Body of pancreas (tissue), 4 donors: Measurements from ENCODE around the gene RAB43. TPM values are rescaled to one million over a fixed set of nuclear protein-coding genes. Genes with fewer than 3 reads are reported as not detected.

ENCODE experiments used
- ATAC-seq: fragments of 150-250 bp; one replicate; pipeline ENCODE4 v1.9.1; 2016
- DNase-seq, 4 donors: peaks; one replicate each; pipeline ENCODE4 v3.0.0-alpha.2; 2019
- H3K27ac ChIP-seq, 4 donors: fragments of 200-600 bp; sonication (generic); 1 replicate in 3 of 4; 2 replicates in 1 of 4; pipeline versions ENCODE4 v1.5.1 to v1.6.1; 2016 to 2019; ENCODE audit warnings: mild to moderate bottlenecking in 1 of 4, mixed read lengths in 1 of 4, moderate library complexity in 1 of 4
- H3K27me3 ChIP-seq, 2 donors: fragments of 200-600 bp; sonication (generic); one replicate each; pipeline ENCODE4 v1.6.0; 2016; ENCODE audit warnings: mild to moderate bottlenecking in 1 of 2
- H3K36me3 ChIP-seq, 2 donors: fragments of 200-600 bp; sonication (generic); replicated peaks in 1 of 2; 2 replicates each; pipeline ENCODE4 v1.5.1; 2016; ENCODE audit warnings: low read depth in 2 of 2; ENCODE audit not compliant: insufficient read depth in 1 of 2
- H3K4me1 ChIP-seq: fragments of 200-600 bp; sonication (generic); one replicate; pipeline ENCODE4 v1.6.0; 2016
- H3K4me3 ChIP-seq, 2 donors: fragments of 200-600 bp; sonication (generic); 1 replicate in 1 of 2; 2 replicates in 1 of 2; pipeline ENCODE4 v1.5.1; 2016 to 2019
- H3K9me3 ChIP-seq, 3 donors: fragments of 200-600 bp; sonication (generic); 1 replicate in 2 of 3; 2 replicates in 1 of 3; pipeline ENCODE4 v1.5.1; 2016
- POLR2A ChIP-seq, 3 donors: fragments of 450-650 bp; IDR thresholded peaks; one replicate each; pipeline ENCODE4 v1.6.1; 2016; ENCODE audit warnings: antibody characterized with exemption in 3 of 3, mild to moderate bottlenecking in 2 of 3
- WGBS, 2 donors: methylation state at CpG; one replicate each; pipeline ENCODE4 v1.1.5; 2017; 5-methylcytosine and 5-hydroxymethylcytosine counted together
- intact Hi-C: fragments of 100-400 bp; cut with DNase I; formaldehyde crosslinking; loops from one replicate; pipeline ENCODE4 v1.15.1; 2023
- total RNA-seq, 2 donors: library from RNA; depleted of rRNA; stranded (reverse); fragments of >200 nt; gene quantifications; one replicate each; pipeline ENCODE4 v1.1.0, GENCODE V29; 2016
- TF ChIP-seq, protein P1 (sequence below), 7 experiments: fragments of 450-650 bp in 4 of 7; fragments of 200-600 bp in 3 of 7; sonication (generic) in 3 of 7; IDR thresholded peaks; one replicate each; pipeline ENCODE4 v1.5.1; 2016 to 2019; ENCODE audit warnings: antibody characterized with exemption in 7 of 7

The RAB43 gene
- total RNA-seq, 2 donors from 2014 or later = 6.6 to 10.1 TPM

GRCh38 chr3:129120254-129121004 is 1.2 kb downstream of the RAB43 start:
- intact Hi-C loops = no loop called here
- Histone ChIP-seq H3K4me3 (peak overlapping the region; percentile 34 to 51), H3K9me3 (no peaks in the 10 kb centered on the region), H3K27ac (peak overlapping the region; percentile 87 to 96 (median 94)), H3K27me3 (no peaks in the 10 kb centered on the region), H3K36me3 (no peaks in the 10 kb centered on the region), H3K4me1 (peaks cover 63% of the 10 kb centered on the region)
- ATAC-seq (peak; percentile 63), DNase-seq (peak; percentile 87 to 95 (median 90))
- TF ChIP-seq, protein P1, sequence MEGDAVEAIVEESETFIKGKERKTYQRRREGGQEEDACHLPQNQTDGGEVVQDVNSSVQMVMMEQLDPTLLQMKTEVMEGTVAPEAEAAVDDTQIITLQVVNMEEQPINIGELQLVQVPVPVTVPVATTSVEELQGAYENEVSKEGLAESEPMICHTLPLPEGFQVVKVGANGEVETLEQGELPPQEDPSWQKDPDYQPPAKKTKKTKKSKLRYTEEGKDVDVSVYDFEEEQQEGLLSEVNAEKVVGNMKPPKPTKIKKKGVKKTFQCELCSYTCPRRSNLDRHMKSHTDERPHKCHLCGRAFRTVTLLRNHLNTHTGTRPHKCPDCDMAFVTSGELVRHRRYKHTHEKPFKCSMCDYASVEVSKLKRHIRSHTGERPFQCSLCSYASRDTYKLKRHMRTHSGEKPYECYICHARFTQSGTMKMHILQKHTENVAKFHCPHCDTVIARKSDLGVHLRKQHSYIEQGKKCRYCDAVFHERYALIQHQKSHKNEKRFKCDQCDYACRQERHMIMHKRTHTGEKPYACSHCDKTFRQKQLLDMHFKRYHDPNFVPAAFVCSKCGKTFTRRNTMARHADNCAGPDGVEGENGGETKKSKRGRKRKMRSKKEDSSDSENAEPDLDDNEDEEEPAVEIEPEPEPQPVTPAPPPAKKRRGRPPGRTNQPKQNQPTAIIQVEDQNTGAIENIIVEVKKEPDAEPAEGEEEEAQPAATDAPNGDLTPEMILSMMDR (IDR thresholded peaks at IDR 0.05) = peak in 6 of 7 experiments; percentile 17 to 56 (median 45)
- peak; percentile 44 to 95 (median 92) for TF ChIP-seq POLR2A (IDR thresholded peaks at IDR 0.05)
- 0 to 1% methylated on average over 8 to 18 of the region's 18 CpGs for WGBS, 2 donors

DNA sequence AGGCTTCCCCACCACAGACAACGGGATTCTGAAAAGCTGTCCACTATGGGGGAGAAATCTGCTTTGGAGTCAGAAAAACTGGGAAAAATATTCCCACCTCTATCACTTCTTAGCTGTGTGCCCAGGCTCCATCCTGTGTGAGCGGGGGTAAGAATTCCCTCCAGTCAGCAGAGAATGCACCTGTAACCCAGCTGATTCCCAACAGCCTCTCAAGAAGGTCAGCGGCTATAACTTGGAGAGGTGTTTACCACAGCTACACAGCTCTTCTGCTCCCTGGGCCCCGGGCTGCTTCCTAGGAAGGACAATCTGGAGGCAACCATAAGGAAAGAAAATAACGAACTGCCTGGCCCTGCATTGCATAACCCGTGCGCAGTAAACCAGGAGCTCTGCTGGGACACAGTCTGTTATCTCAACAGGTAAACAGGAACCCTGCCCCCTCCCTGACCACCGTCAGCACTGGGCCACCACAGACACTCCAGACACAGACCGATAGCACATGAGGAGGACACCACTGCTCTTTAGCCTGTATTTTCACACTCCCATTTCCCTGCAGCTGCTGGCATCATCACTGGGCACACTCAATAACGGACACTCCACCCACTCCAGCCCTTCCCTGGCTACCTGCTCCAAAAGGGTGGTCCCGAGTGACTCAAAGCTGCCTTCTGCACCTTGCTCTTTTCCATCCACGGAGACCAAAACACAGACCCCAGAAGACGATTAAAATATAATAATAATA is 2.1 kb downstream of the RAB43 start:
- intact Hi-C loops = no loop called here
- H3K4me1 ChIP-seq = peaks cover 63% of the 10 kb centered on the region
- WGBS, 2 donors = 11 to 12% methylated on average over 13 of the region's 13 CpGs
- no peak for ATAC-seq
- H3K27ac ChIP-seq = peak overlapping the region; percentile 76 to 96 (median 94)
- peak overlapping the region in 1 of 2 donors; percentile 6 for H3K4me3 ChIP-seq
- no peaks in the 10 kb centered on the region for H3K36me3 ChIP-seq
- DNase-seq = peak; percentile 53 to 76 (median 65)
- TF ChIP-seq, protein P1 (IDR thresholded peaks at IDR 0.05) = no peak
- TF ChIP-seq POLR2A (IDR thresholded peaks at IDR 0.05) = peak in 2 of 3 donors; percentile 44 to 45
- no peaks in the 10 kb centered on the region for H3K27me3 ChIP-seq
- H3K9me3 ChIP-seq = no peaks in the 10 kb centered on the region

- Histone ChIP-seq H3K27ac (peak overlapping the region in 3 of 4 donors; percentile 94 to 96 (median 95)), H3K4me3 (no peak overlapping the region), H3K9me3 (no peaks in the 10 kb centered on the region), H3K4me1 (peaks cover 62% of the 10 kb centered on the region), H3K36me3 (no peaks in the 10 kb centered on the region), H3K27me3 (no peaks in the 10 kb centered on the region)
- no peak for DNase-seq
- 70 to 74% methylated on average over 5 of the region's 5 CpGs for WGBS, 2 donors
- TF ChIP-seq, protein P1 (IDR thresholded peaks at IDR 0.05) = no peak
- no peak for TF ChIP-seq POLR2A (IDR thresholded peaks at IDR 0.05)
- intact Hi-C loops = no loop called here
- ATAC-seq = no peak
Measured at GRCh38 chr3:129118745-129119144, 2.9 kb downstream of the RAB43 start.

- no peaks in the 10 kb centered on the region for H3K9me3 ChIP-seq
- no peak overlapping the region for H3K4me3 ChIP-seq
- ATAC-seq (no peak), DNase-seq (no peak)
- H3K36me3 ChIP-seq = no peaks in the 10 kb centered on the region
- H3K4me1 ChIP-seq = peaks cover 46% of the 10 kb centered on the region
- TF ChIP-seq POLR2A (IDR thresholded peaks at IDR 0.05) = no peak
- TF ChIP-seq, protein P1 (IDR thresholded peaks at IDR 0.05) = no peak
- no peaks in the 10 kb centered on the region for H3K27me3 ChIP-seq
- intact Hi-C loops = no loop called here
- H3K27ac ChIP-seq = no peak overlapping the region
Measured at GRCh38 chr3:129117134-129117533, 4.5 kb downstream of the RAB43 start.
